CD14-positive monocyte (primary cell): Measurements from ENCODE around the gene OR9G4. TPM values are rescaled to one million over a fixed set of nuclear protein-coding genes. Genes with fewer than 3 reads are reported as not detected.

Experiments used
- DNase-seq, 3 donors: peaks; one replicate each; pipeline ENCODE4 v3.0.0-alpha.2; 2011 to 2022
- H2AFZ ChIP-seq: 2 replicates; pipeline ENCODE4 v1.6.0; 2012; ENCODE audit warnings: mild to moderate bottlenecking, low read depth, low read length, inconsistent platforms; ENCODE audit not compliant: insufficient read depth, poor library complexity, severe bottlenecking
- H3K27ac ChIP-seq, 2 donors: 1 replicate in 1 of 2; 2 replicates in 1 of 2; pipeline ENCODE4 v1.5.1; 2012 to 2013; ENCODE audit warnings: low read length in 2 of 2, control low read depth in 1 of 2, inconsistent platforms in 1 of 2, low read depth in 1 of 2, mild to moderate bottlenecking in 1 of 2
- H3K27me3 ChIP-seq, 2 donors: one replicate each; pipeline versions ENCODE4 v1.6.0 to v1.6.1; 2011 to 2013; ENCODE audit warnings: low read length in 2 of 2; ENCODE audit not compliant: control insufficient read depth in 2 of 2, insufficient read depth in 2 of 2
- H3K36me3 ChIP-seq, 2 donors: replicated peaks in 1 of 2; 1 replicate in 1 of 2; 2 replicates in 1 of 2; pipeline versions ENCODE4 v1.5.1 to v1.6.1; 2012 to 2013; ENCODE audit warnings: low read length in 2 of 2, control low read depth in 1 of 2, inconsistent platforms in 1 of 2, mild to moderate bottlenecking in 1 of 2; ENCODE audit not compliant: insufficient read depth in 2 of 2, control insufficient read depth in 1 of 2
- H3K4me1 ChIP-seq, 2 donors: 1 replicate in 1 of 2; 2 replicates in 1 of 2; pipeline versions ENCODE4 v1.5.1 to v1.6.1; 2012 to 2013; ENCODE audit warnings: low read length in 2 of 2, control low read depth in 1 of 2, inconsistent platforms in 1 of 2, mild to moderate bottlenecking in 1 of 2, moderate library complexity in 1 of 2; ENCODE audit not compliant: insufficient read depth in 2 of 2, control insufficient read depth in 1 of 2
- H3K4me2 ChIP-seq: replicated peaks from 2 replicates; pipeline ENCODE3; 2012; ENCODE audit warnings: low read length, moderate library complexity, mild to moderate bottlenecking; ENCODE audit not compliant: poor library complexity, severe bottlenecking; ENCODE audit errors: extremely low read depth
- H3K4me3 ChIP-seq, 3 experiments: fragments of 200-600 bp in 1 of 3; sonication (generic) in 1 of 3; replicated peaks in 1 of 3; 1 replicate in 2 of 3; 2 replicates in 1 of 3; pipeline ENCODE4 v1.5.1; 2011 to 2013; ENCODE audit warnings: low read length in 3 of 3, mild to moderate bottlenecking in 3 of 3, control low read depth in 2 of 3, low read depth in 2 of 3, inconsistent platforms in 1 of 3, moderate library complexity in 1 of 3
- H3K79me2 ChIP-seq: 2 replicates; pipeline ENCODE4 v1.6.0; 2012; ENCODE audit warnings: mild to moderate bottlenecking, control low read depth, inconsistent platforms, low read length, moderate library complexity; ENCODE audit not compliant: insufficient read depth
- H3K9ac ChIP-seq: 2 replicates; pipeline ENCODE4 v1.6.0; 2017; ENCODE audit warnings: low read length, mild to moderate bottlenecking; ENCODE audit not compliant: insufficient read depth, poor library complexity, severe bottlenecking
- H3K9me3 ChIP-seq, 2 donors: replicated peaks in 1 of 2; 1 replicate in 1 of 2; 2 replicates in 1 of 2; pipeline versions ENCODE4 v1.5.1 to v1.6.1; 2012 to 2013; ENCODE audit warnings: low read length in 2 of 2, control low read depth in 1 of 2; ENCODE audit not compliant: control insufficient read depth in 1 of 2, insufficient read depth in 1 of 2
- H4K20me1 ChIP-seq: 2 replicates; pipeline ENCODE4 v1.6.0; 2012; ENCODE audit warnings: mild to moderate bottlenecking, low read length, control low read depth, moderate library complexity; ENCODE audit not compliant: insufficient read depth
- H3K27ac Mint-ChIP-seq, 7 donors: one replicate each; pipeline ENCODE4 v1.8.0; 2020; ENCODE audit warnings: mild to moderate bottlenecking in 7 of 7, mixed read lengths in 7 of 7, moderate library complexity in 6 of 7, inconsistent platforms in 2 of 7
- H3K27me3 Mint-ChIP-seq, 3 donors: one replicate each; pipeline ENCODE4 v1.8.0; 2021 to 2022; ENCODE audit warnings: low read depth in 3 of 3, mild to moderate bottlenecking in 3 of 3, mixed read lengths in 3 of 3, moderate library complexity in 3 of 3, inconsistent platforms in 1 of 3
- H3K36me3 Mint-ChIP-seq, 2 donors: one replicate each; pipeline ENCODE4 v1.8.0; 2020; ENCODE audit warnings: mixed read lengths in 2 of 2, inconsistent platforms in 1 of 2, mild to moderate bottlenecking in 1 of 2
- H3K4me1 Mint-ChIP-seq: one replicate; pipeline ENCODE4 v1.8.0; 2020; ENCODE audit warnings: mild to moderate bottlenecking, mixed read lengths
- H3K4me3 Mint-ChIP-seq, 2 donors: one replicate each; pipeline ENCODE4 v1.8.0; 2020; ENCODE audit warnings: mild to moderate bottlenecking in 2 of 2, mixed read lengths in 2 of 2, moderate library complexity in 1 of 2
- H3K9me3 Mint-ChIP-seq, 7 donors: one replicate each; pipeline ENCODE4 v1.8.0; 2020 to 2022; ENCODE audit warnings: mixed read lengths in 7 of 7, mild to moderate bottlenecking in 6 of 7, moderate library complexity in 6 of 7, inconsistent platforms in 2 of 7
- WGBS: methylation state at CpG from one replicate; pipeline ENCODE4 v1.1.5; 2013; ENCODE audit warnings: missing lambda C conversion rate; ENCODE audit not compliant: insufficient coverage; 5-methylcytosine and 5-hydroxymethylcytosine counted together
- intact Hi-C, 2 donors: fragments of 100-400 bp; cut with micrococcal nuclease; formaldehyde crosslinking; loops; one replicate each; pipeline versions ENCODE4 v1.15.0 to v1.15.1; 2023
- polyA plus RNA-seq, 3 donors: library from polyadenylated mRNA; depleted of rRNA in 1 of 3; unstranded in 2 of 3; stranded (reverse) in 1 of 3; fragments of 300-500 nt in 2 of 3; fragments of >200 nt in 1 of 3; fragmentation: Illumina TruSeq in 2 of 3; gene quantifications; 1 replicate in 2 of 3; 2 replicates in 1 of 3; pipeline ENCODE4 v1.2.3, GENCODE V29; 2012 to 2021
- small RNA-seq: library from RNA; depleted of rRNA; stranded (forward); fragments of <200 nt; gene quantifications from one replicate; pipeline ENCODE3, GENCODE V24; 2012; ENCODE audit warnings: low read depth; ENCODE audit not compliant: insufficient read length
- TF ChIP-seq, protein P1 (sequence below): fragments of 200-600 bp; IDR thresholded peaks from one replicate; pipeline ENCODE4 v1.8.0; 2022; ENCODE audit warnings: antibody characterized with exemption, mild to moderate bottlenecking

Gene OR9G4
- polyA plus RNA-seq, 3 donors, result not detected

GRCh38 chr11:56698795-56699194, 49.7 kb downstream of the OR9G4 start, which contains the start of gene OR9G1:
Gene OR9G1, plus strand, starts transcription at chr11:56699095. Its CDS starts 1,293 bp downstream, at chr11:56700388.
- no peak within 1 kb of the TSS for H3K27ac ChIP-seq
- WGBS, result 89% methylated on average over 1 of the region's 1 CpG
- Mint-ChIP-seq H3K36me3 (no peaks in the 10 kb centered on the region), H3K4me3 (no peak within 1 kb of the TSS), H3K9me3 (no peaks in the 10 kb centered on the region), H3K4me1 (no peaks in the 10 kb centered on the region), H3K27ac (no peak within 1 kb of the TSS), H3K27me3 (no peaks in the 10 kb centered on the region)
- no peaks in the 10 kb centered on the region for H3K27me3 ChIP-seq
- H4K20me1 ChIP-seq, result no peaks in the 10 kb centered on the region
- no peaks in the 10 kb centered on the region for H3K36me3 ChIP-seq
- DNase-seq, result no peak
- TF ChIP-seq, protein P1, sequence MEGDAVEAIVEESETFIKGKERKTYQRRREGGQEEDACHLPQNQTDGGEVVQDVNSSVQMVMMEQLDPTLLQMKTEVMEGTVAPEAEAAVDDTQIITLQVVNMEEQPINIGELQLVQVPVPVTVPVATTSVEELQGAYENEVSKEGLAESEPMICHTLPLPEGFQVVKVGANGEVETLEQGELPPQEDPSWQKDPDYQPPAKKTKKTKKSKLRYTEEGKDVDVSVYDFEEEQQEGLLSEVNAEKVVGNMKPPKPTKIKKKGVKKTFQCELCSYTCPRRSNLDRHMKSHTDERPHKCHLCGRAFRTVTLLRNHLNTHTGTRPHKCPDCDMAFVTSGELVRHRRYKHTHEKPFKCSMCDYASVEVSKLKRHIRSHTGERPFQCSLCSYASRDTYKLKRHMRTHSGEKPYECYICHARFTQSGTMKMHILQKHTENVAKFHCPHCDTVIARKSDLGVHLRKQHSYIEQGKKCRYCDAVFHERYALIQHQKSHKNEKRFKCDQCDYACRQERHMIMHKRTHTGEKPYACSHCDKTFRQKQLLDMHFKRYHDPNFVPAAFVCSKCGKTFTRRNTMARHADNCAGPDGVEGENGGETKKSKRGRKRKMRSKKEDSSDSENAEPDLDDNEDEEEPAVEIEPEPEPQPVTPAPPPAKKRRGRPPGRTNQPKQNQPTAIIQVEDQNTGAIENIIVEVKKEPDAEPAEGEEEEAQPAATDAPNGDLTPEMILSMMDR, result no peak
- no peaks in the 10 kb centered on the region for H3K4me1 ChIP-seq
- H3K4me2 ChIP-seq, result no peak within 1 kb of the TSS
- H2AFZ ChIP-seq, result no peak within 1 kb of the TSS
- intact Hi-C loops, result no loop called here
- no peaks in the 10 kb centered on the region for H3K79me2 ChIP-seq
- no peak within 1 kb of the TSS for H3K4me3 ChIP-seq
- no peaks in the 10 kb centered on the region for H3K9me3 ChIP-seq
- no peak within 1 kb of the TSS for H3K9ac ChIP-seq

- intact Hi-C loops, result no loop called here
- Mint-ChIP-seq H3K4me1 (no peaks in the 10 kb centered on the region), H3K4me3 (no peak overlapping the region), H3K27ac (no peak overlapping the region), H3K36me3 (no peaks in the 10 kb centered on the region), H3K27me3 (no peaks in the 10 kb centered on the region), H3K9me3 (peaks cover 0 to 3% (median 0%) of the 10 kb centered on the region in 7 donors)
- no CpG with 5 or more reads among the region's 2 CpGs for WGBS
- no peaks in the 10 kb centered on the region for H3K36me3 ChIP-seq
- no peaks in the 10 kb centered on the region for H4K20me1 ChIP-seq
- H3K27me3 ChIP-seq, result no peaks in the 10 kb centered on the region
- no peak overlapping the region for H3K9ac ChIP-seq
- H3K4me3 ChIP-seq, result no peak overlapping the region
- no peak overlapping the region for H2AFZ ChIP-seq
- H3K79me2 ChIP-seq, result no peaks in the 10 kb centered on the region
- H3K4me1 ChIP-seq, result no peaks in the 10 kb centered on the region
- H3K9me3 ChIP-seq, result no peaks in the 10 kb centered on the region
- H3K4me2 ChIP-seq, result no peak overlapping the region
- H3K27ac ChIP-seq, result no peak overlapping the region
- no peak for DNase-seq
- TF ChIP-seq, protein P1, result no peak
Measured at GRCh38 chr11:56693428-56693827, 55.1 kb downstream of the OR9G4 start.

Small RNA genes lying within 50 kb of the gene (small RNA-seq; reads per million reads assigned to genes)
- gene AP001803.1 (not detected), gene MIR6128 (not detected)

Other genes starting within 250 kb of the OR9G4 start
- not detected for gene OR5M11, start 205.4 kb downstream of the OR9G4 start, polyA plus RNA-seq
- not detected for gene OR5M10, start 171.0 kb downstream of the OR9G4 start, polyA plus RNA-seq
- gene OR5M1, start 133.8 kb downstream of the OR9G4 start, polyA plus RNA-seq, result not detected
- not detected for gene OR5AP2, start 106.3 kb downstream of the OR9G4 start, polyA plus RNA-seq
- gene OR5AR1, start 85.0 kb downstream of the OR9G4 start, polyA plus RNA-seq, result not detected
- gene OR9G1, start 49.6 kb downstream of the OR9G4 start, polyA plus RNA-seq, result not detected
- not detected for gene OR5AK2, start 240.2 kb upstream of the OR9G4 start, polyA plus RNA-seq